ENCODE data around the gene CRABP2. TPM values are rescaled to one million over a fixed set of nuclear protein-coding genes. Genes with fewer than 3 reads are reported as not detected.
A peak's percentile ranks its signal among the peaks of the same experiment; 100 is the strongest.

The CRABP2 gene
- total RNA-seq, 6 donors from 2014 or later = 0.76 to 8.1 (median 3.9) TPM; not detected in 1

GRCh38 chr1:156711011-156711817 is 5.8 kb upstream of the CRABP2 start:
- ATAC-seq (ENCODE audit: low FRiP score in 2 of 2) (no peak), DNase-seq (no peak)
- Histone ChIP-seq H3K4me1 (peaks cover 7 to 12% (median 10%) of the 10 kb centered on the region in 4 donors), H3K27ac (no peak overlapping the region), H3K36me3 (peaks cover 0 to 5% (median 0%) of the 10 kb centered on the region in 4 donors), H3K4me3 (no peak overlapping the region), H3K9me3 (no peaks in the 10 kb centered on the region), H3K27me3 (peaks cover 0 to under 1% (median 0%) of the 10 kb centered on the region in 4 donors)
- 86 to 93% methylated on average over 4 to 8 of the region's 9 CpGs for WGBS, 2 donors
- TF ChIP-seq POLR2AphosphoS5 (IDR thresholded peaks at IDR 0.05) (no peak), POLR2A (IDR thresholded peaks at IDR 0.05) (no peak), EP300 (IDR thresholded peaks at IDR 0.05) (no peak), CTCF (IDR thresholded peaks at IDR 0.05) (no peak)

DNA sequence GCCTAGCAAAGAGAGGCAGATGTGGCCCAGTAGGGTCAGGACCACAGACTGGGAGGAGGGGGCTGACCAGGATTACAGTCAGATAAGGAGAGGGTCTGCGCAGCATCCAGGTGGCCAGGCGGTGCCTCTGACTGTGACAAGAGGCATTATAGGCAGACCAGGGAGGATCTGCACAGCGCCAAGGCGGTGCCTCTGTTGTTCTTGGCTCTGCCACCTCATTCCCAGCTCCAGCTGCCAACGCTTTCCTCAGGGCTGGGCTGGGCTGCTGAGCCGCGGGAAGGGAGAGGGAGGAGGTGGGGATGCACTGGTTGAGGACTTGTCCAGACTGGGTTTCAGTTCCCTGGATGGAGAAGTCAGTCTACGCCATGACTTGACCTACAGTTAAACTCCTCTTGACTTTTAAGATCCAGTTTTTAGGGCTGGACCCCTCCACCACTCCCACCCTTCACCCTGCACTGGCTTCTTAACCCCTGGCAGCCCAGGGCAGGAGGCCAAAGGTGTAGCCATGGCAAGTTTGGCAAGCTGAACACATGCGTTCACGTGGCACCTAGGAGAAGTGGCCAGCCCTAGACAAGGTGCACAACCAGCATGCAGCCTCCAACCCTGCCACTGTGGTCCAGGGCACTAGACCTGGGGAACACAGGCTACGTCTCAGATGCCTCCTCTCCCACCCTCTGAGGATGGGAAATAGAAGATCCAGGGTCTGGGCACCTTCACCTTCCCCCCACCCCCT is 4.5 kb upstream of the CRABP2 start:
- H3K27ac ChIP-seq = no peak overlapping the region

GRCh38 chr1:156709031-156709430 is 3.6 kb upstream of the CRABP2 start:
- Histone ChIP-seq H3K4me3 (no peak overlapping the region), H3K27me3 (peaks cover 0 to 22% (median 9%) of the 10 kb centered on the region in 4 donors), H3K9me3 (no peaks in the 10 kb centered on the region), H3K4me1 (peaks cover 27 to 30% (median 29%) of the 10 kb centered on the region in 4 donors), H3K27ac (no peak overlapping the region), H3K36me3 (no peaks in the 10 kb centered on the region)
- TF ChIP-seq CTCF (IDR thresholded peaks at IDR 0.05) (no peak), POLR2A (IDR thresholded peaks at IDR 0.05) (no peak), POLR2AphosphoS5 (IDR thresholded peaks at IDR 0.05) (no peak), EP300 (IDR thresholded peaks at IDR 0.05) (no peak)
- DNase-seq (no peak), ATAC-seq (ENCODE audit: low FRiP score in 2 of 2) (no peak)
- 84 to 88% methylated on average over 4 of the region's 4 CpGs for WGBS, 2 donors

More for the DNA sequence above, 4.5 kb upstream of the CRABP2 start:
- Histone ChIP-seq H3K4me3 (no peak overlapping the region), H3K27me3 (peaks cover 0 to 13% (median 5%) of the 10 kb centered on the region in 4 donors), H3K4me1 (peaks cover 20 to 25% (median 23%) of the 10 kb centered on the region in 4 donors), H3K9me3 (no peaks in the 10 kb centered on the region), H3K36me3 (no peaks in the 10 kb centered on the region)
- DNase-seq (peak in 1 of 2 donors; percentile 64), ATAC-seq (ENCODE audit: low FRiP score in 2 of 2) (peak in 1 of 2 donors; percentile 58)
- 48 to 63% methylated on average over 8 to 11 of the region's 11 CpGs for WGBS, 2 donors
- TF ChIP-seq CTCF (IDR thresholded peaks at IDR 0.05) (no peak), EP300 (IDR thresholded peaks at IDR 0.05) (no peak), POLR2A (IDR thresholded peaks at IDR 0.05) (no peak), POLR2AphosphoS5 (IDR thresholded peaks at IDR 0.05) (no peak)

DNA sequence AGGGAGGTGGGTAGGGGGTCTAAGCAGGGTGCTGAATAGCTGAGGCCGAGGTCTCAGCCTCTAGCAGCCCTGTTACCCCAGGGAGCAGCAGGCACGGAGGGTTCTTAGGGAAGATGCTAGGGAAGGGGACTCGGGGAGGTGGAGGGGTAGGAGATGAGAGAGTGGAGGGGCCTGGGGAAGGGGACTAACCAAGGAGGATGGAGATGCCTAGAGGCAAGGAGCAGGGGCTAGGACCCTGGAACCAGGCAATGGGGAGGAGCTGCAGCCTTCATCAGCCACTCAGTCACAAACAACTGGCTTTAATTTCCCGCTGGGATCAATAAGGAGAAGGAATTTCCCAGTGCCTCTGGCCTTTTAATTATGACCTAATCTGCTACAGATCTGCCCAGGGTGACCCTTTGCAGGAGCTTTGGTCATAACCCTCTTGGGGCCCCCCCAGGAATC is 2.9 kb upstream of the CRABP2 start:
- WGBS, 2 donors = 69 to 75% methylated on average over 4 of the region's 4 CpGs
- TF ChIP-seq CTCF (IDR thresholded peaks at IDR 0.05) (no peak), POLR2AphosphoS5 (IDR thresholded peaks at IDR 0.05) (no peak), EP300 (IDR thresholded peaks at IDR 0.05) (no peak), POLR2A (IDR thresholded peaks at IDR 0.05) (no peak)
- Histone ChIP-seq H3K4me3 (no peak overlapping the region), H3K36me3 (no peaks in the 10 kb centered on the region), H3K4me1 (peaks cover 27 to 30% (median 29%) of the 10 kb centered on the region in 4 donors), H3K9me3 (no peaks in the 10 kb centered on the region), H3K27me3 (peaks cover 0 to 25% (median 11%) of the 10 kb centered on the region in 4 donors), H3K27ac (no peak overlapping the region)
- ATAC-seq (ENCODE audit: low FRiP score in 2 of 2) (no peak), DNase-seq (no peak)

Measured in upper lobe of left lung (tissue), 6 donors.